ENCODE measurements around the gene EPS15.

Gene EPS15

GRCh38 chr1:51369171-51369570 is 149.9 kb downstream of the EPS15 start:
- DNase-seq = no peak

- DNase-seq = no peak
Observed at GRCh38 chr1:51365774-51366173, 153.3 kb downstream of the EPS15 start.

- no peak for DNase-seq
Observed at GRCh38 chr1:51359879-51360278, 159.2 kb downstream of the EPS15 start.

- no peak for DNase-seq
Observed at GRCh38 chr1:51355382-51355781, 163.7 kb downstream of the EPS15 start.

GRCh38 chr1:51354416-51354815 is 164.7 kb downstream of the EPS15 start:
- DNase-seq = no peak

GRCh38 chr1:51351907-51352306 is 167.2 kb downstream of the EPS15 start:
- no peak for DNase-seq

GRCh38 chr1:51349862-51350261 is 169.2 kb downstream of the EPS15 start:
- DNase-seq = no peak

- no peak for DNase-seq
Observed at GRCh38 chr1:51348147-51348527, 170.9 kb downstream of the EPS15 start.

- no peak for DNase-seq
Observed at GRCh38 chr1:51347398-51348146, 171.5 kb downstream of the EPS15 start.

- no peak for DNase-seq
Observed at GRCh38 chr1:51346086-51346942, 172.8 kb downstream of the EPS15 start.

GRCh38 chr1:51345300-51345687 is 173.8 kb downstream of the EPS15 start:
- no peak for DNase-seq

GRCh38 chr1:51344602-51345299 is 174.3 kb downstream of the EPS15 start:
- no peak for DNase-seq

- no peak for DNase-seq
Observed at GRCh38 chr1:51344276-51344601, 174.8 kb downstream of the EPS15 start.

- no peak for DNase-seq
Observed at GRCh38 chr1:51343624-51344023, 175.4 kb downstream of the EPS15 start.

- DNase-seq = no peak
Observed at GRCh38 chr1:51342591-51343206, 176.4 kb downstream of the EPS15 start.

- peak in 1 of 2 donors; percentile 38 for DNase-seq
Observed at GRCh38 chr1:51341876-51342496, 177.1 kb downstream of the EPS15 start.

- DNase-seq = no peak
Observed at GRCh38 chr1:51340380-51340779, 178.7 kb downstream of the EPS15 start.

- DNase-seq = no peak
Observed at GRCh38 chr1:51336711-51337110, 182.4 kb downstream of the EPS15 start.

GRCh38 chr1:51336004-51336403 is 183.1 kb downstream of the EPS15 start:
- DNase-seq = no peak

GRCh38 chr1:51331206-51332100 is 187.6 kb downstream of the EPS15 start:
- DNase-seq = peak in 1 of 2 donors; percentile 37

GRCh38 chr1:51330331-51331201 is 188.5 kb downstream of the EPS15 start, which contains the start of gene TTC39A:
TTC39A (minus strand) TSS chr1:51330562; CDS start chr1:51330477, 85 bp downstream.
- DNase-seq = no peak

Data from bone marrow (tissue), 2 donors.